SK-N-MC (cell line): ENCODE results near the gene BACH2.

Experiments used
- EZH2 ChIP-seq: fragments of 200-600 bp; sonication (generic); IDR thresholded peaks from one replicate; pipeline ENCODE4 v1.6.1; 2017; ENCODE audit warnings: antibody characterized with exemption
- POLR2AphosphoS5 ChIP-seq: IDR thresholded peaks from 2 replicates; pipeline ENCODE4 v1.6.1; 2012; ENCODE audit warnings: mild to moderate bottlenecking, low read depth, low read length, borderline replicate concordance

GRCh38 chr6:90093558-90094073 lies 203.0 kb downstream of the BACH2 start:
- TF ChIP-seq EZH2 (no peak), POLR2AphosphoS5 (no peak)
